ENCODE measurements around the gene CHGA. TPM values are rescaled to one million over a fixed set of nuclear protein-coding genes. Genes with fewer than 3 reads are reported as not detected.

Gene CHGA
- total RNA-seq, 4 donors from 2014 or later = 116 to 425 (median 310) TPM

- Histone ChIP-seq H3K4me3 (no peak overlapping the region), H3K9me3 (no peaks in the 10 kb centered on the region), H3K36me3 (no peaks in the 10 kb centered on the region), H3K27ac (no peak overlapping the region), H3K27me3 (no peaks in the 10 kb centered on the region), H3K4me1 (no peaks in the 10 kb centered on the region)
- TF ChIP-seq CTCF (IDR thresholded peaks at IDR 0.05) (no peak), POLR2A (IDR thresholded peaks at IDR 0.05) (no peak)
- no peak for DNase-seq
These were observed 39.9 kb upstream of the CHGA start for GRCh38 chr14:92883066-92883465.

GRCh38 chr14:92884410-92884809 is 38.5 kb upstream of the CHGA start:
- DNase-seq = no peak
- H3K4me3 ChIP-seq = no peak overlapping the region
- H3K27me3 ChIP-seq = no peaks in the 10 kb centered on the region

GRCh38 chr14:92885279-92886061 is 37.5 kb upstream of the CHGA start:
- Histone ChIP-seq H3K4me3 (no peak overlapping the region), H3K4me1 (no peaks in the 10 kb centered on the region), H3K9me3 (no peaks in the 10 kb centered on the region), H3K27ac (no peak overlapping the region), H3K36me3 (no peaks in the 10 kb centered on the region), H3K27me3 (no peaks in the 10 kb centered on the region)
- DNase-seq = no peak
- TF ChIP-seq CTCF (IDR thresholded peaks at IDR 0.05) = no peak
- TF ChIP-seq POLR2A (IDR thresholded peaks at IDR 0.05) = no peak

More at GRCh38 chr14:92884410-92884809, 38.5 kb upstream of the CHGA start:
- H3K4me1 ChIP-seq = no peaks in the 10 kb centered on the region
- H3K36me3 ChIP-seq = no peaks in the 10 kb centered on the region
- H3K9me3 ChIP-seq = no peaks in the 10 kb centered on the region
- H3K27ac ChIP-seq = no peak overlapping the region
- TF ChIP-seq CTCF (IDR thresholded peaks at IDR 0.05) (no peak), POLR2A (IDR thresholded peaks at IDR 0.05) (no peak)

GRCh38 chr14:92886337-92886736 is 36.6 kb upstream of the CHGA start:
- Histone ChIP-seq H3K27me3 (no peaks in the 10 kb centered on the region), H3K9me3 (no peaks in the 10 kb centered on the region), H3K36me3 (no peaks in the 10 kb centered on the region), H3K4me1 (no peaks in the 10 kb centered on the region), H3K27ac (no peak overlapping the region), H3K4me3 (no peak overlapping the region)
- DNase-seq = no peak
- TF ChIP-seq POLR2A (IDR thresholded peaks at IDR 0.05) (no peak), CTCF (IDR thresholded peaks at IDR 0.05) (no peak)

- Histone ChIP-seq H3K9me3 (no peaks in the 10 kb centered on the region), H3K4me1 (no peaks in the 10 kb centered on the region), H3K27me3 (no peaks in the 10 kb centered on the region), H3K36me3 (no peaks in the 10 kb centered on the region), H3K4me3 (no peak overlapping the region), H3K27ac (no peak overlapping the region)
- TF ChIP-seq POLR2A (IDR thresholded peaks at IDR 0.05) = no peak
- no peak for TF ChIP-seq CTCF (IDR thresholded peaks at IDR 0.05)
- DNase-seq = no peak
These were observed 35.8 kb upstream of the CHGA start for GRCh38 chr14:92887157-92887556.

Measured in Peyer's patch (tissue), 4 donors.